Activated CD4-positive, alpha-beta T cell treated with anti-CD3 and anti-CD28 coated beads, Interleukin-2, Interleukin-4, amounts not matched to agents 100 ng/mL and 50 ng/mL, durations not matched to agents 16 hours and 8 hours (primary cell): ENCODE measurements around the gene MYO10.

Experiments
- DNase-seq: peaks from one replicate; pipeline ENCODE4 v3.0.0-alpha.2; 2020; ENCODE audit warnings: low spot score

Gene MYO10

DNA sequence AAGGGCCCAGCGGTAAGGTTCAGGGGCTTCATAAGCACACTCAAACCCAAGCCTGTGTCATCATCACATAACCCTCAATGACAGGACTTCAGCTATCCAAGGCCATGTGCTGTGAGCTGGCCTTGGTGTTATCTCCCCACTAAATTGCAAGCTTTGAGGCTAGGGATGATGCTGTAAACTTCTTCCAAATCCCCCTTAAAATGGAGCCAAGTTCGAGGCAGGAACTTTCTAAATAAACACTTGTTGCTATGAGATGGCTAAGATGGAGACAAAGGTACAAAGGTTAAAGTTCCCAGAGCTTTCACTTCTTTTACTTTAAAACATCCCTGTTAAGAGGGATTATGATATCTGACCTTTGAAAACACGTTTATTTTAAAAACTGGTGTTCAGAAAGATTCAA, 123.6 kb downstream of the MYO10 start:
- DNase-seq = no peak

DNA sequence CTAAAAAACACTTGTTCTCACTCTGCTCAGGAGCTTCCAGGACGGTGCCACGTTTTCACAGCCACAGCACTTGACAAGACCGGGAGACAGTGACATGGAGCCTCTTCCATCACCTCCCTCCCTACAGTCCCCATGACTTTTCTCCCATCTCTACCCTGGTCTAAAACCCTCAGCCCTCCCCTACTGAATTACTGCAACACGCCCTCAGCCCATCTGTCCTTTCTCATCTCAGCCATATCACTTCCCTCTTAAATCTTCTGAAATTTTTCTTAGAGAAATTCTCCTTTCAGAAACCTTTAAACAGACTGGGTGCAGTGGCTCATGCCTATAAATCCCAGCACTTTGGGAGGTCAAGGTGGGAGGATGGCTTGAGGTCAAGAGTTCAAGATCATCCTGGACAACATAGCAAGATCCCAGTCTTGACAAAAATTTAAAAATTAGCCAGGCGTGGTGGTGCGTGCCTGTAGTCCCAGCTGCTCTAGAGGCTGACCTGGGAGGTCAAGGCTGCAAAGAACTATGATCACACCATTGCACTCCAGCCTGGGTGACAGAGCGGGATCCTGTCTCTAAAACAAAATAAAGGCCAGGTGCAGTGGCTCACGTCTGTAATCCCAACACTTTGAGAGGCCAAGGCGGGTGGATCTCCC, 125.8 kb downstream of the MYO10 start:
- no peak for DNase-seq

DNA sequence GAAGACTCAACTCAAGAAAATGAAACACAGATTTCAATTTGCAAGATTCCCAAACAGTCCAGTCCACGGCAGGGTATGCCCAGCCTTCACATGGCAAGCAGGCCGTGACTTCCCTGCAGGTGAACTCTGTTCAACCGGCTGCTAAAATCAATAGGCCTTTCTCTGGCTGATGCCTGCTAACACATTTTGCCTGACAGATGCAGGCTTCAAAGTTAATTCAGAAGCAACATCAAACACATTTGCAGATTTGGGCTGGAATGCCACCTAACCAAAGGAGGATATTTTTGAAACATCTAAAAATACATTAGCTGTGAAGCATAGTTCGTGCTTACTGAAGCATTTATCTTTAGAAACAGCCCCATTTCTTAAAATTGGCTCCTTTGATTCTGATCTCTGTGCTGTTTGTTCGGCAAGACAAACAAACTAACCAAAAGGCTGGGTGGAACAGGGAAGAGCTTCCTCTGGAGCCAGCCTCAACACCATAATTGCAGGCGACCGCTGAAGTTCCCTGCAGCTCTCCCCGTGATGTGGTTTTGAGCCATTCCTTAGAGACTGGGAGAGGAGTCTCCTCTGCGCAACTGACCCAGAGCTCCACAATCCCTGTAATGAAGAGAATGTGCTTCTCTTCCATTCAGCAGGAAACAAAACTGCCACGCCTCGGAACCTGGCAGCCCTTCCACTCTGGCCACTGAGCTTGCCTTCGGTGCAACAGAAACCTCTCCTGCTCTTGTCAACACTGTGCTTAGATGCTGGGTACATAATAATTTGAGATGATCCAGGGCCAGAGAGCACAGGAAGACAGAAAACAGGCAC, 126.5 kb downstream of the MYO10 start:
- DNase-seq = no peak

DNA sequence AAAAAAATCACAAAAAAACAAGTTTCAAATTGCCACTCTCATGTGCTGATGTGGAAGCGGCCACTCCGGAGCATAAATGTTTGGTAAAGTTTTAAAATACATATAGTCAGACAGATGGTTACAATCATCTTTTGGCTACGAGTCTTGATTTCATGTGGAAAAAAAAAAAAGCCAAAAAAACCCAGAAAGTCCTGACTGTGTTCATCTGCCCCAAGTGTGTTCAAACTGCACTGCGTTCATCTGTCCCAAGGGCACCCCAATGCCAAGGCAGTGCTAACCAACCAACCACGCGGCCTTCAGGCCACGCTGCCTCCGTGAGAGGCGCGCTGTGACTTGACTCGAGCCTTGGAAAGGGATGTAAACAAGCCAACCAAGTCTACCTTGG, 127.1 kb downstream of the MYO10 start:
- no peak for DNase-seq

DNA sequence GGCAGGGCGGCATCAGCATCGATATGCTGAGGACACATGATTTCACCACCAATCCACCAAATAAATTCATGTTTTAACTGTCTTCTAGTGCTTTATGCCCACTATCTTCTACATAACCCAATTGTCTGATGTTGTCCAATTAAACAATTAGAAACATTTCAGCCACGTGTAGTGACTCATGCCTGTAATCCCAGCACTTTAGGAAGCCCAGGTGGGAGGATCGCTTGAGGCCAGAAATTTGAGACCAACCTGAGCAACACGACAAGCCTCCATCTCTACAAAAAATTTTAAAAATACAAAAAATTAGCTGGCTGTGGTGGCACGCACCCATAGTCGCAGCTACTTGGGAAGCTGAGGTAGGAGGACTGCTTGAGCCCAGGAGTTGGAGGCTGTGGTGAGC, 128.1 kb downstream of the MYO10 start:
- DNase-seq = no peak

DNA sequence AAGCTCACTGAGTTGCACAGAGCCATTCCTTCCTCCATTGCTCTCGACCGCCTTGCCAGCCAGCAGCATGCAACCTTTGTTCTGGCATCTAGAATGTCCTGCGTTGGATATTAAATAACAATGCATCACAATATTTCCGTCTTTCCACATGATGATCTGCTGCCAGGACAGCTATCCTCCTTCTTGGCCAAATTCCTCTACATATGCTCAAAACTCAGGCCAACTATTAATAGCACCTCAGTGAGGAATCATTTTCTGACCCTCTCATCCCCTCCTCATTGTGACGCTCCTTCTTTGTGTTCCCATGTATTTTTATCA, 128.6 kb downstream of the MYO10 start:
- DNase-seq = no peak

DNA sequence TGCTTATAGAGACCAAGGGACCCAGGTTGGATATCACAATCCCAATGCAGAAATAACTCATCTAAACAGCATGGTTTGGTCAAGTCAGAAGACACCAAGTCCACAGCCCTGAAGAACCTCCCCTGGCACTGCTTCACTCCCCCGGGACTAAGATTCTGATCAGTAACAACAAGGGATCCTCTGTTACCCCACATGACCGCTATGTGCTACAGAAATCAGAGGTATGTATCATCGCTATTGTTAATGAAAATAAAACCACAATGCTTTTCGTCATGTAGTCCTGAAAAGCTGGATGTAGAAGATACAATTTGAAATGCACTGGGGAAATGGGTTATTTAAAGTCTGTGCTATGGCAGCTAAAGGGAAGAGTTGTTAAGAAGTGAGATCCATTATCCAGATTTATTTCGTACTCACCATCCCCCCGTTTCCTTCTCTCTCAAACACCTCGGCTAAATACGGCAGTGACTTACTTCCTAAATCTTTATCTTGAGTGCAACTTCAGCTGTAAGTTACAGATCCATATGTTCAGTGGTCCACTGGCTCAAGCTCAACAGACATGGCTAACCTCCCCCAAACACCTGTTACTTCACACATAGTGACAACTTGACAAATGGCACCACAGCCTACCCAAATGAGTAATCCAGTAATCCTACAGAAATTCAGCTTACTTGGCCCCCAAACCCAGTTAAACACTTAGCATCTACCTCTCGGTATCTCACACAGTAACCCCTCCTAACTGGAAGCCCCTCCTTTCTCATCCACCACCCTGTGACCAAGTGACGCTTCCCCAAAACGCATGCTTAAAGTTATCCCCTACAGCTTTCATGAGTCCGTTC, 129.2 kb downstream of the MYO10 start:
- DNase-seq = no peak

DNA sequence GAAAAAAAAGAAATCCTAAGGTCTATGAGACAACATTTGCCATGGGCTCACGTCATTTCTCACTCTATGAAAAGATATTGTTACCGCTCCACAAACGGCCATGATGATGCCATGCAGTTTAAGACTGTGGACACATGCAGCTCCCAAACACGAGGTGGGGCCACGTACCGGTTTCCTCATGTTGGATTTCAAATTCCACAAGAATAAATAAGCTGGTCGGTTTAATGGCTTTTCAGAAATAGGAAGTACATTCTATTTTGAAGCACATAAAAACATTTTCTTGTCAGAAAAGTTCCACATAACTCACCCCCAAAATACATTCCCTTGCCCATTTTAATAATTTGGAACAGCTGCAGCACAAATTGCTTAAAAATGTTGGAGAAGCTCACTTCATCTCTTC, 130.6 kb downstream of the MYO10 start:
- DNase-seq = no peak

DNA sequence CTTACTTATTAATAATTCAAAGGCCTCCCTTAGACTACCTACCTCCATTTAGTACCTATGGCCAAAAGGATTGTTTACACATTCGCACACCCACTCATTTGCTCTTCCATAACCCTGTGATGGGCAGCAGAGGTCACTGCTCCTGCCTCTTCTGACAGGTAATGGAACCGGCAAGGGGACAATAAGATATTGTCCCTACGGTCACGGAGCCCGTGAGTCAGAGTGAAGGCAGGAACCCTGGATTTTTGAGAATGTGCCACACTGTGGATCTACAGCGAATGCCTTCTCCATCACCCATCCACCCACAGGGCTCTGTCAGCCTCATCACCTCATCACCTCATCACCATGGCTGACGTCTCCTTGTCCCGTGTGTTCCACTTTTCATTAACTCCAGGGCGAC, 132.3 kb downstream of the MYO10 start:
- DNase-seq = no peak

DNA sequence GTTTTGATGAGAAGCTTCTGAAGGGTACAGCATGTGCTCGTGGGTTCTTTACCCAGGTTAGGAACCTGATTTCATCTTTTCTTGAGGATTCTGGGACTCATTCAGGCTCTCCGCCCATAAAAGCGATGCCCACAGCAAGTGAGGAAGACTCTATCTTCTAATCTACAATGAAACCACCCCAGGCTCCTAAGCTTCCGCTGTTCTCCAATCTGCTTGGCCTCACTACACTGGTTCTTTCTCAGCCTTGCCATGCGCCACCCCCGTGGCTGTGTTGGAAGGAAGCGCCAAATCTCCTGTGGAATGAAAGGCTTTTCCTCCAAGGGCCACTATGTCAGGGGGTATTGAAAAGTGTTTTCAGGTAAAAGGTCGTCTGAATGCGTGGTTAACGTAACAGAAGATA, 135.6 kb downstream of the MYO10 start:
- no peak for DNase-seq

DNA sequence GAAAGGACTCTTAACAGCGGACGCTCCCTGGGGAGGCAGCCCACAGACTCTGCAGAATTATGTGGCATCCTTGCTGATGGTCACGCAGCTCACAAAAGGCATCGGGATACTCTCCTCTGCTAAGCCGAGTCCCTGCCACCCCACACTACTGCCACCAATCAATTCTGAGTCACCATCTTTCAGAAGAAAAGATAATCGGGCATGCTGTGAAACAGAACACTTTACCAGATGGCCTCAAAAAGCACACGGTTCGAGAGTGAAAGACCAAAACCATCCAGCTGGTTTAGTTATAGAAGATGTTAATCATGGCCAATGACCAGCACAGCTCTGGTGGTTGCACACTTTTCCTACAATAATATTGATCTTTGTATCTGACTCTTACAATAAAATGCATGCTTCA, 136.3 kb downstream of the MYO10 start:
- no peak for DNase-seq

DNA sequence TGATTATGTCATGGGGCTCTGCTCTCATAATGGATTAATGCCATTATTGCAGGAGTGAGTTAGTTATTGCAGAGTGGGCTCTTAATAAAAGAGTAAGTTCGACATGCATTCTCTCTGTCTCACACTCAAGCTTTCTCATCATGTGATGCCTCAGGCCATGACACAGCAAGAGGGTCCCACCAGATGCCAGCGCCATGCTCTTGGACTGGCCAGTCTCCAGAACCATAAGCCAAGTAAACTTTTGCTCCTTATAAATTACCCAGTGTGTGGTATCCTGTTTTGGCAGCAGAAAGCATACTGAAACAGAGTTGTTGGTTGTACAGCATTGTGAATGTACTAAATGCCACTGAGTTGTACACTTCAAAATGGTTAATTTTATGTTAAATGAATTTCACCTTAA, 138.1 kb downstream of the MYO10 start:
- DNase-seq = no peak

DNA sequence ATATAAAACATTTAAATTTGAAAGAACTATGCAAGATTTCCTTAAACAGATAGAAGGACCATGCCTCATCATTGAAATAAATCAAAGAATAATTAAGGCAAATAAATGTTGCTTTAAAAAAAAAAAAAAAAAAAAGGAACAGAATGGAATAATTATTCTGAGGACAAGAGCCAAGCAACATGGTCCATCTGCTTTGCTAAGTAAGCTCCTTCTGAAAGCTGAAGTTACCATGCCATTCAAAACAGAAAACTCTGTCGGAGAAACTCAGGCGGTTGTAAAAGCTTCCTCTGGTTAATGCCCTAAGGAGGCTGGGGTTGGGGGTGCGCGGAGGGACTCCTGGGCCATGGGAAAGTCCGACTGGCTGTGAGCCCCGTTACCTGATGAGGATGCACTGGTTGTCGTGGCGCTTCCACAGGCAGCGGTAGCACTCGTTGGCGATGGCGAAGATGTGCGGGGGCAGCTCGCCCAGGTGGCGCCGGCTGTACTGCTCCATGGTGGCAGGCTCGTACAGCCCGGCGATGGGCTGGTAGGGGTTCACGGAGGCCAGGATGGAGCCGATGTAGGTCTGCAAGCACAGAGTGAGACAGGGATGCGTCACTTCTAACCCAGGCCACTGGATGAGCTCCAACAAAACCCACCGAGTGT, 141.7 kb downstream of the MYO10 start:
- no peak for DNase-seq

DNA sequence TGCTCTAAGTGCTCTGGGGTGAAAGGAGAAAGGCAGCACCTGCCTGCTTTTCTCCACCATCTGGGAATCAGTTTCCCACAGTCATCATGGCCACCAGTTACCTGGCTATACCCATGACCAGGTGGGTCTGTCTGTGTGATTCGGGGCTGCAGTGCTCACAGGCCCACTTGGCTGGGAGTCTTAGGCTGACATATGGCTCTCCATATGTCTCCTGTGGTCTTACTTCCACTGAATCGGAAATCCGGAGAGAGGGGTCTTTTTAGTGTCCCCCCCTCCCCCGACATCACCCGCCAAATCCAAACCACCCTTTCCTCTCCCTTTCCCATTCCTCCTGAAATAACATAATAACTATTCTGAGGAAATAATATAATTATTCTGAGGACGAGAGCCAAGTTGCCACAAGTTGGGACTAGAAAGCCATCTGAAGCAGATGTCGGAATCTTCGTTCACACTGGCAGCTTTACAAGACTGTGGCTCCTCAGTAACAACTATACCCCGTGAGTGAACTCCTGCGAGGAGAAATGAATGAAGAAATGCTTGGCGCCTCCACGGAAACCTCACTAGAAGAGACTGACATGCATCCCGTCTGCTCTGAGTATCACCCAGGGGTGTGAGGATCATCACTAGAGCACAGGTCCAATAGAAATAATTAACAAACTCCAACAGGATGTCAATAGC, 143.4 kb downstream of the MYO10 start:
- no peak for DNase-seq

DNA sequence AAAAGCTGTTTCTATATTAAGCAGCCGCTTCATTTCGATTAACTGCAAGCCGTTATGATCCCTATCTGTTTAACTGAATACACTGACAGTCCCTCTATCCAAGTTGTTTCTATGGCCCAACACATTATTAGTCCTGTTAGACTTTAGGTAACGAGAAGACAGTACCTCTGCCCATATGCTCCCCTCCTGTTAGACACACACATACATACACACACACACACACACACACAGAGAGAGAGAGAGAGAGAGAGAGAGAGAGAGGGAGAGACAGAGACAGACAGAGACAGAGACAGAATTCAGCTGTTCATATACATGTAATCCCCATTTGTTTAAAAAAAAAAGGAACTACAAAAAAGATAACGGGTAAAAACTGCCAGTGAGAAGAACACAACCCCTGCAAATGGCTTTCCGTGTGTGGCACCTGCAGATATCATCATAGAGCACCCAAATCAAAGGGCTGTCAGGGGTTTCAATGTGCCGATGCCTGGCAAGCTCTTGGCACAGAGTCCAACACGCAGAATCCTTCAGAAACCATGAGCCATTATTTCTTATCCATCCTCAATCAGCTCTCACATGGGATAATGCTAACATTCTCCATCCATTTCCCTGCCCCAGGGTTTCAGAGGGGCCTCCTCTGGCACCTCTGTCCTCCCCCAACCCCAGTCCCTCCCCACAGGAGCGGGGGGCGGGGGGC, 144.0 kb downstream of the MYO10 start:
- no peak for DNase-seq

DNA sequence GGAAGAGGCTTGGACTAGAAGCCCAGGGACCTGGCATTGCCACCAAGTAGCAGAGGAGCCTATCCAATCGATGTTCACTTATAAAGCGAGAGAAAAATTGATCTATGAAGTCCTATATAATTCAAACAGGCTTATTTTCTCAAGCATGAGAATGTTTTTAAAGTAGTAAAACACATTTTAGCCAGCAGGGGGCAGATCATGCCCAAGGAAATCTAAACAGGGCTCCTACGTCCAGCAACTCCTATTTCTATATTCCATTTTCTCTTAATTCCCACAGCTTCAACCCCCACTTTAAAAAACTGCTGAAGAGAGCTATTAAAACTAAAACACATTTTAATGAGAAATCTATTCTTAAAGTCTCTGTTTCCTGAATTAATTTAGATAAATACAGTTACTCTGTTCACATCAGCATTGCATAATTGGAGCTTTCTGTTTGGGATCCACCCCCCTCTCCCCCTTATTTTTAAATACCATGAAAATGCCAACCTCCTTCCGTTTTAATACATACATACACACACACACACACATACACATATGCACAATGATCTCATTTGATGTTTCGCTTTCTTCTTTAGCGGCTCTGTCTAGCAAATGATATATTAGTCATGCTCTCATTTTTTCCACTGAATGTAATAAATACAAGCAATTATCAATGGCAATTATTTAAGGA, 144.9 kb downstream of the MYO10 start:
- peak; percentile 39 for DNase-seq

DNA sequence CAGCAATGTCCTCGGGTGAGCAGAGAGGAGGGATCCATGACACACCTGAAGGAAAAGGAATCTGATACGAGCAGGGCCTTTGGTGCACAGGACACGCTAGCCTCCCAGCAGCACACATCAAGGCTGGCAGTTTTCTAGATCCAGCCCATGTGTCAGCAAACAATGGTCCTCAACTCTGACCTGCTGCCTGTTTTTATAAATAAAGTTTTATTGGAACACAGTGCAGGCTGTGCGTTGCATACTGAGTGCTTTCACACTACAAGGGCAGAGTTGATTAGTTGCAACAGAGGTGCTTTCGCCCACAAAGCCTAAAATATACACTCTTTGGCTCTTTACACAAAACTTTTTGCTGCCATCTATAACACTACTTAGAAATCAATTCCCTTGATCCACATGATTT, 147.1 kb downstream of the MYO10 start:
- no peak for DNase-seq

DNA sequence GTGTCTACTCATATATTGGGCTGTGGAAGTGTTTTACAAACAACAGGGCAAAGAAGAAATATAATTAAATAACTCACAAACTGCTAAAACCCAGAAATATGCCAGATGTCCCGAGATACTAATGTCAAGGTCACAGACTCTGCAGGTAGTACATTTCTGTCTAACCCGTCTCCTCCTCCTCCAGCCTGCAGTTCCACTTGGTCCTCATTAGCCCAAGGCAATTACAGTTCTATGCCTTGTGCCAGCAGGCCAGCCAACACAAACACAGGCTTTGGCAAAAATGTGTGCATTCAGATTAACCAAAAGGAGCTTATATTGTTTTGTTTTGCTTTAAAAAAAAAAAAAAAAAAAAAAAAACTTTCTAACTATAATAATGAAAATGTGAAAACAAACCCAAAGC, 148.8 kb downstream of the MYO10 start:
- no peak for DNase-seq

DNA sequence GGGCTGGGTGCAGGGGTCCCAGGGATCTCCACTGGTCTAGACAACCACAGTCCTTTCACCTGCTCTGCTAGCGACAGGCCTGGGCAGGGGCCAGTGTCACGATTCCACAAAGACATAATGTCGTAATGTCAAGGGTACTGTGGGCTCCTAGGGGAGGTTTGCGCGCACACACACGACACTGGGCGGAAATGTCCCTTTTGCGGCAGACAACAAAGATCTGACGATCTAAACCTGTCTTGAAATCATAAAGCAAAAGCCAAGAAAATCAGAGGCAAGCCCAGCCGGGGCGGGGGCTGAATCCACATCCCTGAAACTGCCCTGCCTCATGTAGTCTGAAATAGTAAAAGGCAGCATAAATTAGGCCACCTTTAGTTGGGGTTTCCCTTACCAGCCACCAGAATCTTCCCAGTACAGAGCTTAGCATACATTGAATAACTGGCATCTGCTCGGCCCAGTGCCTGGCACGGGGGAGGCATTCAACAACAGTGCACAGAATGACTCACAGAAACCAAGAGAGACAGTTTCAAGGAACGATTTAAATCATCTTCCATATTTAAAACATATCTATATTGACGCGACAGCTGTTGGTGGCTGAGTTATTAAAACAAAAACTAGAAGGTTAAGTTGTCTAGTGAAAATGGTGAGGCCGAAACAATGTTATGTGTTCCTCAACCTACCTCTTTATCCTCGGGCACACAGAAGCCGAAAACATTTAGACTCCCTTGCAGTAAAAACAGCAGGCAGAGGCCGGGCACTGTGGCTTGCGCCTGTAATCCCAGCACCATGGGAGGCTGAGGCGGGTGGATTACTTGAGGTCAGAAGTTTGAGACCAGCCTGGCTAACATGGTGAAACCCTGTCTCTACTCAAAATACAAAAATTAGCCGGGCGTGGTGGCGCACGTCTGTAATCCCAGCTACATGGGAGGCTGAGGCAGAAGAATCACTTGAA, 151.0 kb downstream of the MYO10 start:
- DNase-seq = peak; percentile 88

DNA sequence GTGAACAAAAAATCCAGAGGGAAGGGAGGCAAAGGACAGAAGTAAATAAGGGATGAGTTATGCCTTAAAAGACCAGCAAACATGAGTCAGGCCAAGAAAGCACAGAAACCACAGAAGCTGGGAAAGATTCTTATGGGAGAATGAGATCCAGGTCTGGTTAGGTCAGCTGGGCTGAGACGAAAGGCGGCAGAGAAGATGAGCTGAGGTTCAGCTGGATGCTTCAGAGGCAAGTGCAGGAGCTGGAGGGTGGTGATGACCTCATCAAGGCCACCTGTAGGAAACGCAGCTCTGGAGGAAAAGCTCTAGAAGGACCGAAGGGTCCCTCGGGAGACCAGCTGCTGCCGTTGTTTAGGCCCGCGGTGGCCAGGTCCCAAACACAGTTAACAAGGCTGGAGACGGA, 152.0 kb downstream of the MYO10 start:
- no peak for DNase-seq
